ENCODE data around the gene ZFTA. TPM values are rescaled to one million over a fixed set of nuclear protein-coding genes. Genes with fewer than 3 reads are reported as not detected.
"Not testable (repeated sequence)": the region's sequence is repeated elsewhere in the genome, so short reads cannot be mapped to it uniquely, and the experiment has no call there.

ZFTA gene
- total and polyA plus RNA-seq, 2 donors (not counting 1 experiment from before 2014, with no cell fraction given), result 3.4 to 11.8 TPM

GRCh38 chr11:63810383-63810782 is 41.8 kb upstream of the ZFTA start:
- POLR2A ChIA-PET, result interaction anchor here (0.7 kb wide), 1 partner anchor 42 kb away, joined by 3 read pairs; the partner anchor contains the start of gene ZFTA
- H3K4me3 Mint-ChIP-seq, result not testable (repeated sequence)

GRCh38 chr11:63805844-63806415 is 37.4 kb upstream of the ZFTA start:
- no peaks in the 10 kb centered on the region for H3K79me2 ChIP-seq (ENCODE audit: control insufficient read depth, insufficient read depth, low read length)

More at GRCh38 chr11:63810383-63810782, 41.8 kb upstream of the ZFTA start:
- H2AFZ ChIP-seq (ENCODE audit: insufficient read depth, low read depth, low read length, poor library complexity, severe bottlenecking); H3K4me3 ChIP-seq (ENCODE audit: control extremely low read depth in 1 of 5, extremely low read depth in 1 of 5, insufficient read depth in 1 of 5, low read depth in 2 of 5, low read length in 4 of 5); DNase-seq; H3K27ac Mint-ChIP-seq; H3K27me3 ChIP-seq (replicated peaks in 1 of 4; ENCODE audit: control extremely low read depth in 1 of 4, control insufficient read depth in 3 of 4, insufficient read depth in 4 of 4, low read length in 3 of 4); H3K36me3 ChIP-seq (replicated peaks in 1 of 2; ENCODE audit: control extremely low read depth in 1 of 2, control insufficient read depth in 1 of 2, extremely low read depth in 1 of 2, insufficient read depth in 2 of 2, low read length in 1 of 2); ATAC-seq (ENCODE audit: low read depth); H3K9ac ChIP-seq (ENCODE audit: low read length); H3K27me3 Mint-ChIP-seq; H3K9me3 Mint-ChIP-seq (ENCODE audit: insufficient read depth); H3K9me3 ChIP-seq (ENCODE audit: control extremely low read depth in 1 of 3, control insufficient read depth in 2 of 3, insufficient read depth in 1 of 3, low read length in 2 of 3); H3K79me2 ChIP-seq (ENCODE audit: control insufficient read depth, insufficient read depth, low read length); H3K4me2 ChIP-seq (replicated peaks; ENCODE audit: low read depth, low read length, poor library complexity, severe bottlenecking); H3K27ac ChIP-seq (ENCODE audit: low read length in 2 of 2); H4K20me1 ChIP-seq (ENCODE audit: control insufficient read depth, insufficient read depth, low read length, poor library complexity, severe bottlenecking); intact Hi-C loops (cut with micrococcal nuclease): not testable (repeated sequence)
- CTCF ChIA-PET, result interaction anchor here (0.6 to 1.8 kb wide), 2 partner anchors 26 to 135 kb away, joined by 3 to 6 read pairs; no protein-coding TSS in a partner anchor
- WGBS (ENCODE audit: insufficient coverage), result 99% methylated on average over 5 of the region's 11 CpGs
- peaks cover 19% of the 10 kb centered on the region for H3K4me1 Mint-ChIP-seq
- H3K4me1 ChIP-seq (ENCODE audit: control insufficient read depth in 2 of 2, insufficient read depth in 2 of 2, low read length in 2 of 2), result peaks cover 13 to 18% of the 10 kb centered on the region in 2 donors

More at GRCh38 chr11:63805844-63806415, 37.4 kb upstream of the ZFTA start:
- no peaks in the 10 kb centered on the region for H3K27me3 ChIP-seq (replicated peaks in 1 of 4; ENCODE audit: control extremely low read depth in 1 of 4, control insufficient read depth in 3 of 4, insufficient read depth in 4 of 4, low read length in 3 of 4)
- H3K9me3 ChIP-seq (ENCODE audit: control extremely low read depth in 1 of 3, control insufficient read depth in 2 of 3, insufficient read depth in 1 of 3, low read length in 2 of 3), result no peaks in the 10 kb centered on the region
- no peak overlapping the region for H3K4me3 ChIP-seq (ENCODE audit: control extremely low read depth in 1 of 5, extremely low read depth in 1 of 5, insufficient read depth in 1 of 5, low read depth in 2 of 5, low read length in 4 of 5)
- no peaks in the 10 kb centered on the region for H3K4me1 ChIP-seq (ENCODE audit: control insufficient read depth in 2 of 2, insufficient read depth in 2 of 2, low read length in 2 of 2)
- ChIA-PET CTCF (no interaction called here), POLR2A (interaction anchor here (0.6 kb wide), 1 partner anchor 52 kb away, joined by 3 read pairs; no protein-coding TSS in a partner anchor)
- no peak overlapping the region for H3K4me2 ChIP-seq (replicated peaks; ENCODE audit: low read depth, low read length, poor library complexity, severe bottlenecking)
- H3K4me1 Mint-ChIP-seq, result no peaks in the 10 kb centered on the region
- H3K9me3 Mint-ChIP-seq (ENCODE audit: insufficient read depth), result no peaks in the 10 kb centered on the region
- no peak overlapping the region for H3K4me3 Mint-ChIP-seq
- intact Hi-C loops (cut with micrococcal nuclease), result no loop called here
- TF ChIP-seq CTCF (IDR thresholded peaks at IDR 0.05), result no peak
- no peak for TF ChIP-seq EZH2 (IDR thresholded peaks at IDR 0.05; ENCODE audit: borderline replicate concordance, insufficient read depth, low read depth, low read length, poor library complexity, severe bottlenecking)
- H3K27ac Mint-ChIP-seq, result no peak overlapping the region
- no peak overlapping the region for H2AFZ ChIP-seq (ENCODE audit: insufficient read depth, low read depth, low read length, poor library complexity, severe bottlenecking)
- WGBS (ENCODE audit: insufficient coverage), result 98% methylated on average over 8 of the region's 9 CpGs
- H4K20me1 ChIP-seq (ENCODE audit: control insufficient read depth, insufficient read depth, low read length, poor library complexity, severe bottlenecking), result no peaks in the 10 kb centered on the region
- H3K27ac ChIP-seq (ENCODE audit: low read length in 2 of 2), result no peak overlapping the region
- DNase-seq (no peak), ATAC-seq (ENCODE audit: low read depth) (no peak)
- H3K36me3 ChIP-seq (replicated peaks in 1 of 2; ENCODE audit: control extremely low read depth in 1 of 2, control insufficient read depth in 1 of 2, extremely low read depth in 1 of 2, insufficient read depth in 2 of 2, low read length in 1 of 2), result no peaks in the 10 kb centered on the region
- no peaks in the 10 kb centered on the region for H3K27me3 Mint-ChIP-seq
- no peak overlapping the region for H3K9ac ChIP-seq (ENCODE audit: low read length)

Measured in B cell (primary cell).